ENCODE data around the gene FAM98C.
"Not testable (repeated sequence)": the region's sequence is repeated elsewhere in the genome, so short reads cannot be mapped to it uniquely, and the experiment has no call there.

The FAM98C gene

GRCh38 chr19:38420935-38421334 is 18.0 kb downstream of the FAM98C start:
- H3K4me3 ChIP-seq (replicated peaks; ENCODE audit: low read depth, low read length): no peak overlapping the region
- no peak for DNase-seq (ENCODE audit: low read depth)
- TF ChIP-seq, protein P1, sequence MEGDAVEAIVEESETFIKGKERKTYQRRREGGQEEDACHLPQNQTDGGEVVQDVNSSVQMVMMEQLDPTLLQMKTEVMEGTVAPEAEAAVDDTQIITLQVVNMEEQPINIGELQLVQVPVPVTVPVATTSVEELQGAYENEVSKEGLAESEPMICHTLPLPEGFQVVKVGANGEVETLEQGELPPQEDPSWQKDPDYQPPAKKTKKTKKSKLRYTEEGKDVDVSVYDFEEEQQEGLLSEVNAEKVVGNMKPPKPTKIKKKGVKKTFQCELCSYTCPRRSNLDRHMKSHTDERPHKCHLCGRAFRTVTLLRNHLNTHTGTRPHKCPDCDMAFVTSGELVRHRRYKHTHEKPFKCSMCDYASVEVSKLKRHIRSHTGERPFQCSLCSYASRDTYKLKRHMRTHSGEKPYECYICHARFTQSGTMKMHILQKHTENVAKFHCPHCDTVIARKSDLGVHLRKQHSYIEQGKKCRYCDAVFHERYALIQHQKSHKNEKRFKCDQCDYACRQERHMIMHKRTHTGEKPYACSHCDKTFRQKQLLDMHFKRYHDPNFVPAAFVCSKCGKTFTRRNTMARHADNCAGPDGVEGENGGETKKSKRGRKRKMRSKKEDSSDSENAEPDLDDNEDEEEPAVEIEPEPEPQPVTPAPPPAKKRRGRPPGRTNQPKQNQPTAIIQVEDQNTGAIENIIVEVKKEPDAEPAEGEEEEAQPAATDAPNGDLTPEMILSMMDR (IDR thresholded peaks at IDR 0.05; ENCODE audit: low read length, missing control alignments): no peak

- H3K4me3 ChIP-seq (replicated peaks; ENCODE audit: low read depth, low read length): no peak overlapping the region
- no peak for DNase-seq (ENCODE audit: low read depth)
- TF ChIP-seq, protein P1 (IDR thresholded peaks at IDR 0.05; ENCODE audit: low read length, missing control alignments): no peak
Observed at GRCh38 chr19:38421856-38422255, 19.0 kb downstream of the FAM98C start.

DNA sequence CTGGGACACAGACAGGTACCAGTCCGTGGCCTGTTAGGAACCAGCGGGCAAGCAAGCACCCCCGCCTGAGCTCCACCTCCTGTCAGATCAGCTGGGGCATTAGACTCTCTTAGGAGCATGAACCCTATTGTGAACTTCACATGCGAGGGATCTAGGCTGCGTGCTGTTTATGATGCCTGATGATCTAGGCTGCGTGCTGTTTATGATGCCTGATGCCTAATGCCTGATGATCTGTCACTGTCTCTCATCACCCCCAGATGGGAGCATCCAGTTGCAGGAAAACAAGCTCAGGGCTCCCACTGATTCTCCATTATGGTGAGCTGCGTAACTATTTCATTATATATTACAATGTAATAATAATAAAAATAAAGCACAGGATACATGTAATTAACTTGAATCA is 19.5 kb downstream of the FAM98C start:
- DNase-seq (ENCODE audit: low read depth): no peak
- TF ChIP-seq, protein P1 (IDR thresholded peaks at IDR 0.05; ENCODE audit: low read length, missing control alignments): no peak
- no peak overlapping the region for H3K4me3 ChIP-seq (replicated peaks; ENCODE audit: low read depth, low read length)

DNA sequence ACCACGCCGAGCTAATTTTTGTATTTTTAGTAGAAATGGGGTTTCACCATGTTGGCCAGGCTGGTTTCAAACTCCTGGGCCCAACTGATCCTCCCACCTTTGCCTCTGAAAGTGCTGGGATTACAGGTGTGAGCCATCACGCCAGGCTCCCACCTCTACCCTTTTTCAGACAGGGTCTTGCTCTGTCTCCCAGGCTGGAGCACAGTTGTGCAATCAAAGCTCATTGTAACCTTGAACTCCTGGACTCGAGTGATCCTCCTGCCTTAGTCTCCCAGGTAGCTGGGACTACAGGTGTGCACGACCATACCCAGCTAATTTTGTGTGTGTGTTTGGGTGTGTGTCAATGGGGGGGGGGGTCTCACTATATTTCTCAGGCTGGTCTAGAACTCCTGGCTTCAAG is 21.4 kb downstream of the FAM98C start:
- DNase-seq (ENCODE audit: low read depth): no peak
- no peak overlapping the region for H3K4me3 ChIP-seq (replicated peaks; ENCODE audit: low read depth, low read length)
- TF ChIP-seq, protein P1 (IDR thresholded peaks at IDR 0.05; ENCODE audit: low read length, missing control alignments): no peak

DNA sequence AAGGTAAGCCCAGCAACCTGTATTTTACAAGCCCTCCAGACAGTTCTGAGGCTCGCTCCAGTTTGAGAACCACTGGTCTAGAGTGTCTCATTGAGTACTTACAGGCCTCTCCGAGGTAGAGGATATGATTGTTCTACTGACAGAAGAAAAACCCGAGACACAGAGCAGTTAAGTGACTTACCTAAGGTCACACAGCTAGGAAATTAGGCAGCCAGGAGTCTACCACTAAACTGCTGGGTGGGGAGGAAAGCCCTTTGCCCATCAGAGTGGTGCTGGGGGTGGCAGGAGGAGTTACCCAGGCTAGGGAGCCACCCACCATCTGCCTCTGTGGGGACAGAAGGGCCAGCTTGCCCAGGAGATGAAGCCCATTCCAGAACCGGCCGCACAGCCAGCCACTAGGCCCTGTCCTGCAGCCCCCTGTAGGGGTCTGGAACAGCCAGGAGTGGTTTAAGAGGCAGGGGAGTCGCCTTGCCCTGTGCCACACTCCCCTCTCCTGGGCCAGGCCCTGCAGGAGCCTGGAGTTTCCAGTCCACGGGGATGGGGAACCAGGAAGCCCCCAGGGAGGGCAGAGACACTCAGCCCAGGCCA is 22.4 kb downstream of the FAM98C start:
- TF ChIP-seq, protein P1 (IDR thresholded peaks at IDR 0.05; ENCODE audit: low read length, missing control alignments): no peak
- no peak overlapping the region for H3K4me3 ChIP-seq (replicated peaks; ENCODE audit: low read depth, low read length)
- DNase-seq (ENCODE audit: low read depth): no peak

DNA sequence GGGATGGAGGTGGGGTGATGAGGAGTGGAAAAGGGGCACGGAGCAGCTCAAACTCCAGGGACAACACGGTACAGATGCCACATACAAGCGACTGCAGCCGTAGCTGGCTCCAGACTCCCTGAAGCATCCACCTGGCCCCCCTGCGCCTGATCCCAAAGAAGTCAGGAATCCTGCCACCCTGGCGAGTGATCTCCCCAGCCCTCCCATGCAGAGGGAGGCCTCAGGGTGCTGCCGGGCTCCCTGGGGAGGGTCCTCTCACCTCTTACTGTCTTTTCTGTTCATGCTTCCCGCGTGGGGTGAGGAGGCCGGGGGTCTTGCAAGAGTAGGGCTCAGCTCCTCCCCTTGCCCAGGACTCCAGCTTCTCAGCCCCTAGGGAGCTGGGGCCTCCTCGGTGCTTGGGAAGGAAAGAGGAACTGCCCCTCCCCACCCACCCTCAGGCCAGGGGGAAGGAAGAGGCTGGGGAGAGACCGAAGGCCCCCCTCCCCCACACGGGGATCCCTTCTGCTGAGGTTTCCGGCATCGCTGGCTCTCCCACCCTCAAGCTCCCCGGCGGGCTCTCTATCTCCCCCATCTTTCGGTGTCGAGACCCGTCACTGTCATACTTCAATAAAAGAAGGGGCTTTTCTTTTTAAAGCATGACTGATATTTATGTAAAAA is 23.0 kb downstream of the FAM98C start, which contains the start of gene RASGRP4:
RASGRP4 (minus strand) TSS at position 410 of the 657 bp plus-strand sequence; CDS start at position 282, 128 bp downstream.
- H3K4me3 ChIP-seq (replicated peaks; ENCODE audit: low read depth, low read length): no peak within 1 kb of the TSS
- no peak for DNase-seq (ENCODE audit: low read depth)
- TF ChIP-seq, protein P1 (IDR thresholded peaks at IDR 0.05; ENCODE audit: low read length, missing control alignments): no peak

- H3K4me3 ChIP-seq (replicated peaks; ENCODE audit: low read depth, low read length); DNase-seq (ENCODE audit: low read depth): not testable (repeated sequence)
Observed at GRCh38 chr19:38427035-38427677, 24.3 kb downstream of the FAM98C start.

All from fibroblast of pulmonary artery (primary cell).